Measurements from ENCODE around the gene UBTD1. TPM values are rescaled to one million over a fixed set of nuclear protein-coding genes. Genes with fewer than 3 reads are reported as not detected.

The UBTD1 gene
- total RNA-seq, 2 donors from 2014 or later, result 19.1 to 19.3 TPM

DNA sequence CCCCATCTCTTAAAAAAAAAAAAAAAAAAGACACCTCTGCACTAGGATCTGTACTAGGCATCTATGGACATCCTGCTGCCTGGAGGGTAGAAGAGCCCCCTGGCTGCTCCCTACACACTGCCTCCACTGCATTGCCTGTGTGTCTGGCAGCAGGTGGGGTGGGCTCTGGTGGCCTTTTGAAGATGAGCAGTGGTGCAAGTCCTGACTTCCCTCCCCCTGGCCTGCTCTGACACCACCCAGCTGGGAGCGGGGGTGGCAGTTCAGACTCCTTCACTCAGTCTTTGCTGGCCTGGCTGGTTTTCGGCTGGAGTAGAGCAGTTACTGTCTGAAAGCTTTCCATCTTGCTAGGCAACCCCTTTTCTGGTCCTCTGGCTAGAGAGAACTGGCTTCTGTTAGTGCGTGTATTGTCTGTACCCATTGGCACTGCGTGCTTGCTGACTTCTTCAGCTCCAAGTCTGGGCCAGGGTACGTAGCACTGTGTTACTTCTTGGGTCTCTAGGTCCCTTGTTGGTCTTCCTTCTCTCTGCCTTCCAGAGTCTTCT lies 108.4 kb downstream of the UBTD1 start:
- DNase-seq, result no peak
- H3K4me1 ChIP-seq (ENCODE audit: control insufficient read depth, insufficient read depth, low read length), result no peaks in the 10 kb centered on the region
- no peaks in the 10 kb centered on the region for H3K27me3 Mint-ChIP-seq (ENCODE audit: insufficient read depth)
- no peak overlapping the region for H3K27ac ChIP-seq (ENCODE audit: low read depth, low read length)
- no peaks in the 10 kb centered on the region for H3K36me3 Mint-ChIP-seq (ENCODE audit: low read depth)
- TF ChIP-seq, protein P1, sequence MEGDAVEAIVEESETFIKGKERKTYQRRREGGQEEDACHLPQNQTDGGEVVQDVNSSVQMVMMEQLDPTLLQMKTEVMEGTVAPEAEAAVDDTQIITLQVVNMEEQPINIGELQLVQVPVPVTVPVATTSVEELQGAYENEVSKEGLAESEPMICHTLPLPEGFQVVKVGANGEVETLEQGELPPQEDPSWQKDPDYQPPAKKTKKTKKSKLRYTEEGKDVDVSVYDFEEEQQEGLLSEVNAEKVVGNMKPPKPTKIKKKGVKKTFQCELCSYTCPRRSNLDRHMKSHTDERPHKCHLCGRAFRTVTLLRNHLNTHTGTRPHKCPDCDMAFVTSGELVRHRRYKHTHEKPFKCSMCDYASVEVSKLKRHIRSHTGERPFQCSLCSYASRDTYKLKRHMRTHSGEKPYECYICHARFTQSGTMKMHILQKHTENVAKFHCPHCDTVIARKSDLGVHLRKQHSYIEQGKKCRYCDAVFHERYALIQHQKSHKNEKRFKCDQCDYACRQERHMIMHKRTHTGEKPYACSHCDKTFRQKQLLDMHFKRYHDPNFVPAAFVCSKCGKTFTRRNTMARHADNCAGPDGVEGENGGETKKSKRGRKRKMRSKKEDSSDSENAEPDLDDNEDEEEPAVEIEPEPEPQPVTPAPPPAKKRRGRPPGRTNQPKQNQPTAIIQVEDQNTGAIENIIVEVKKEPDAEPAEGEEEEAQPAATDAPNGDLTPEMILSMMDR (conservative IDR thresholded peaks at IDR 0.05), result no peak
- no peaks in the 10 kb centered on the region for H3K9me3 ChIP-seq (ENCODE audit: control insufficient read depth, low read length)
- H3K27ac Mint-ChIP-seq, result no peak overlapping the region
- no peak overlapping the region for H3K4me3 ChIP-seq (ENCODE audit: low read length)
- H3K4me3 Mint-ChIP-seq, result no peak overlapping the region
- peaks cover 4% of the 10 kb centered on the region for H3K4me1 Mint-ChIP-seq
- no peaks in the 10 kb centered on the region for H3K36me3 ChIP-seq (ENCODE audit: control insufficient read depth, insufficient read depth, low read length)
- no peaks in the 10 kb centered on the region for H3K27me3 ChIP-seq (ENCODE audit: control insufficient read depth, insufficient read depth, low read length, poor library complexity, severe bottlenecking)
- 93% methylated on average over 4 to 5 of the region's 5 CpGs for WGBS, 2 experiments (ENCODE audit: insufficient coverage in 1 of 2, insufficient read length in 1 of 2)
- H3K9me3 Mint-ChIP-seq, result no peaks in the 10 kb centered on the region
- H3K9ac ChIP-seq (ENCODE audit: extremely low read depth, low read length, poor library complexity, severe bottlenecking), result no peak overlapping the region

GRCh38 chr10:97608991-97609561 lies 110.4 kb downstream of the UBTD1 start:
- peaks cover 4% of the 10 kb centered on the region for H3K4me1 Mint-ChIP-seq
- no peaks in the 10 kb centered on the region for H3K4me1 ChIP-seq (ENCODE audit: control insufficient read depth, insufficient read depth, low read length)
- no peaks in the 10 kb centered on the region for H3K36me3 Mint-ChIP-seq (ENCODE audit: low read depth)
- H3K4me3 ChIP-seq (ENCODE audit: low read length), result no peak overlapping the region
- TF ChIP-seq, protein P1 (conservative IDR thresholded peaks at IDR 0.05), result no peak
- H3K4me3 Mint-ChIP-seq, result no peak overlapping the region
- WGBS, 2 experiments (ENCODE audit: insufficient coverage in 1 of 2, insufficient read length in 1 of 2), result 93 to 94% methylated on average over 5 to 13 of the region's 13 CpGs
- no peaks in the 10 kb centered on the region for H3K36me3 ChIP-seq (ENCODE audit: control insufficient read depth, insufficient read depth, low read length)
- H3K9me3 Mint-ChIP-seq, result no peaks in the 10 kb centered on the region
- no peak overlapping the region for H3K27ac Mint-ChIP-seq
- DNase-seq, result no peak
- no peaks in the 10 kb centered on the region for H3K27me3 ChIP-seq (ENCODE audit: control insufficient read depth, insufficient read depth, low read length, poor library complexity, severe bottlenecking)
- no peak overlapping the region for H3K9ac ChIP-seq (ENCODE audit: extremely low read depth, low read length, poor library complexity, severe bottlenecking)
- no peak overlapping the region for H3K27ac ChIP-seq (ENCODE audit: low read depth, low read length)
- no peaks in the 10 kb centered on the region for H3K9me3 ChIP-seq (ENCODE audit: control insufficient read depth, low read length)
- no peaks in the 10 kb centered on the region for H3K27me3 Mint-ChIP-seq (ENCODE audit: insufficient read depth)

DNA sequence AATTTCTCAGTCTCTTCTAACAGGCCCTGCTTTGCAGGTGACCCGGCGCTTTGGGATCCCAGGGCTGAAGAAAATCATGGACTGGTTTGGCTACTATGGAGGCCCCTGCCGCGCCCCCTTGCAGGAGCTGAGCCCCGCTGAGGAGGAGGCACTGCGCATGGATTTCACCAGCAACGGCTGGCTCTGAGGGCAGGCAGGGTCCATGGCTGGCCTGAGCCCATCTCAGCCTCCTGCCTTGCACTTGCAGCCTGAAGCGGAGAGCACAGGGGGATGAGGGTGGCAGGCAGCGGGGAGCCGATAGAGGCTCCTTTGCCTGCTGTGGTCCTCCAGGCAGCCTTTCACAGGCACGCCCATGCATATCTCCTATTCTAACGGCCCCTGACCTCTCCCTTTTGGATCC lies 112.7 kb downstream of the UBTD1 start:
- no peaks in the 10 kb centered on the region for H3K36me3 ChIP-seq (ENCODE audit: control insufficient read depth, insufficient read depth, low read length)
- no peak overlapping the region for H3K27ac Mint-ChIP-seq
- no peaks in the 10 kb centered on the region for H3K4me1 ChIP-seq (ENCODE audit: control insufficient read depth, insufficient read depth, low read length)
- no peaks in the 10 kb centered on the region for H3K9me3 ChIP-seq (ENCODE audit: control insufficient read depth, low read length)
- H3K9ac ChIP-seq (ENCODE audit: extremely low read depth, low read length, poor library complexity, severe bottlenecking), result no peak overlapping the region
- TF ChIP-seq, protein P1 (conservative IDR thresholded peaks at IDR 0.05), result no peak
- no peaks in the 10 kb centered on the region for H3K9me3 Mint-ChIP-seq
- peaks cover 4% of the 10 kb centered on the region for H3K4me1 Mint-ChIP-seq
- DNase-seq, result peak; percentile 59
- H3K27ac ChIP-seq (ENCODE audit: low read depth, low read length), result no peak overlapping the region
- H3K36me3 Mint-ChIP-seq (ENCODE audit: low read depth), result peaks cover 12% of the 10 kb centered on the region
- WGBS, 2 experiments (ENCODE audit: insufficient coverage in 1 of 2, insufficient read length in 1 of 2), result 79 to 87% methylated on average over 3 to 12 of the region's 12 CpGs
- H3K4me3 ChIP-seq (ENCODE audit: low read length), result no peak overlapping the region
- H3K27me3 ChIP-seq (ENCODE audit: control insufficient read depth, insufficient read depth, low read length, poor library complexity, severe bottlenecking), result no peaks in the 10 kb centered on the region
- no peaks in the 10 kb centered on the region for H3K27me3 Mint-ChIP-seq (ENCODE audit: insufficient read depth)
- no peak overlapping the region for H3K4me3 Mint-ChIP-seq
